K562 (cell line): Measurements from ENCODE around the gene EPHA2. TPM values are rescaled to one million over a fixed set of nuclear protein-coding genes. Genes with fewer than 3 reads are reported as not detected.

Experiments used
- CEBPG ChIP-seq, 3 experiments: fragments of 200-800 bp in 1 of 3; sonication (Bioruptor generic) in 1 of 3; sonication (generic) in 1 of 3; formaldehyde crosslinking in 1 of 3; IDR thresholded peaks in 2 of 3; conservative IDR thresholded peaks in 1 of 3; 2 replicates each; pipeline versions ENCODE4 v1.6.1 to v1.8.0; 2016 to 2022; ENCODE audit warnings: missing compliant biosample characterization in 2 of 3, missing genetic modification characterization in 2 of 3, mild to moderate bottlenecking in 1 of 3, missing genetic modification reagents in 1 of 3
- DIDO1 ChIP-seq: fragments of 450-650 bp; IDR thresholded peaks from 2 replicates; pipeline ENCODE4 v1.6.1; 2016; ENCODE audit warnings: low read depth, missing biosample characterization, missing genetic modification characterization
- STAG1 ChIP-seq: sonication (generic); formaldehyde crosslinking; IDR thresholded peaks from 2 replicates; pipeline ENCODE4 v1.5.0; 2020; ENCODE audit warnings: missing genetic modification reagents, borderline replicate concordance
- TAF7 ChIP-seq: fragments of 450-650 bp; IDR thresholded peaks from 2 replicates; pipeline ENCODE4 v1.6.1; 2016; ENCODE audit warnings: missing genetic modification characterization, missing compliant biosample characterization
- ZFPM2 ChIP-seq: fragments of 250-450 bp; sonication (Bioruptor Pico); IDR thresholded peaks from 2 replicates; pipeline ENCODE4 v1.5.1; 2022; ENCODE audit warnings: mild to moderate bottlenecking
- polyA plus RNA-seq, 8 experiments: library from polyadenylated mRNA; depleted of rRNA in 4 of 8; stranded (reverse) in 5 of 8; unstranded in 3 of 8; fragments of >200 nt; fragmentation: Nextera tagmentation in 2 of 8; fragmentation: Illumina TruSeq in 1 of 8; extraction: Ambion mirVana in 2 of 8; extraction: Trizol in 1 of 8; gene quantifications; 2 replicates each; pipeline versions ENCODE4 v1.2.1 to v1.2.3, GENCODE V29; 2011 to 2014; ENCODE audit warnings: inconsistent platforms in 1 of 8, missing spikeins in 1 of 8
- total RNA-seq, 7 experiments: library from RNA; depleted of rRNA in 6 of 7; stranded (reverse); fragments of >200 nt in 6 of 7; fragmentation: Illumina TruSeq in 2 of 7; extraction: Trizol in 2 of 7; gene quantifications; 2 replicates each; pipeline versions ENCODE4 v1.2.1 to v1.2.3, GENCODE V29; 2011 to 2021; ENCODE audit warnings: low replicate concordance in 1 of 7
- TF ChIP-seq, protein P1 (sequence below): fragments of 450-650 bp; formaldehyde crosslinking; IDR thresholded peaks from 2 replicates; pipeline ENCODE4 v1.4.0; 2020; ENCODE audit warnings: mild to moderate bottlenecking, mixed read lengths
- TF ChIP-seq, protein P2 (sequence below): fragments of 450-650 bp; IDR thresholded peaks from 2 replicates; pipeline ENCODE4 v1.6.1; 2016; ENCODE audit warnings: low read depth
- TF ChIP-seq, protein P3 (sequence below): fragments of 450-650 bp; IDR thresholded peaks from 2 replicates; pipeline ENCODE4 v1.6.1; 2016
- TF ChIP-seq, protein P4 (sequence below): sonication (generic); formaldehyde crosslinking; IDR thresholded peaks from 2 replicates; pipeline ENCODE4 v1.8.0; 2022; ENCODE audit warnings: mild to moderate bottlenecking, missing genetic modification reagents, borderline replicate concordance
- TF ChIP-seq, protein P5 (sequence below): sonication (generic); formaldehyde crosslinking; IDR thresholded peaks from 2 replicates; pipeline ENCODE4 v1.8.0; 2022; ENCODE audit warnings: mild to moderate bottlenecking, missing genetic modification reagents

EPHA2 gene
- total and polyA plus RNA-seq, 9 of the 15 experiments (the other 6 are each of a cell fraction or from before 2014, with no cell fraction given) = 0.04 to 0.40 (median 0.07) TPM; not detected in 4

DNA sequence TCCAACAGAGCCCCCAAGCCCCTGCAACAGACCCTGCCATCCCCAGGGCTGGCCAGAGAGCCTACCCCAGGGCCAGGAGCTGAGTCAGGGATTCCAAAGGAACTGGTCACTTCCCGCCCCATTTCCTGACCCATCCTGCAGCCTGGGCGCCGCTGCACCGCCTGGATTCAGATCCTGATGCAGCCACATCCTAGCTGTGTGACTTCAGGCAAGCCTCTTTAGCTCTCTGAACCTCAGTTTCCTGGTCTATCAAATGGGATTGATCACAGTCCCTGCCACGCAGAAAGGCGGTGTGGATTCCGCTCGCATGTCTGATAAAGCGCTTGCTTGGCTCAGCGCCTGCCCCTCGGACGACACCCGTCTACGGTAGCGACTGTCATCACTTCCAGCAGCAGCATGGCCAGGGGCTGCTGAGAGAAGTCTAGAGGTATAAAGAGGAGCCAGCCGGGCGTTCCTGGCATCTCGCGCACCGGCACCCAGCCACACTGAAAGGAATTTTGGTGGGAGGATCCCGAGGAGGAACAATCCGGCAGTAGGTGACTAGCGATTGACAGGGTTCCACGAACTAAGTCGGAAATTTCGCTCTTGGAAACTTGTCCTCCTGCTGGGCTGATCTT lies 10.1 kb downstream of the EPHA2 start (continued):
- TF ChIP-seq DIDO1 (no peak), TAF7 (no peak), CEBPG (CRISPR knock-in tag; IDR thresholded peaks at IDR 0.05) (peak; percentile 51; the same call in 1 of the 2 replicates), CEBPG (tag; conservative IDR thresholded peaks at IDR 0.05 in 1 of 2, IDR thresholded peaks at IDR 0.05 in 1 of 2) (no peak), ZFPM2 (CRISPR knock-in tag) (no peak), STAG1 (CRISPR knock-in tag) (no peak)
- TF ChIP-seq, protein P1, sequence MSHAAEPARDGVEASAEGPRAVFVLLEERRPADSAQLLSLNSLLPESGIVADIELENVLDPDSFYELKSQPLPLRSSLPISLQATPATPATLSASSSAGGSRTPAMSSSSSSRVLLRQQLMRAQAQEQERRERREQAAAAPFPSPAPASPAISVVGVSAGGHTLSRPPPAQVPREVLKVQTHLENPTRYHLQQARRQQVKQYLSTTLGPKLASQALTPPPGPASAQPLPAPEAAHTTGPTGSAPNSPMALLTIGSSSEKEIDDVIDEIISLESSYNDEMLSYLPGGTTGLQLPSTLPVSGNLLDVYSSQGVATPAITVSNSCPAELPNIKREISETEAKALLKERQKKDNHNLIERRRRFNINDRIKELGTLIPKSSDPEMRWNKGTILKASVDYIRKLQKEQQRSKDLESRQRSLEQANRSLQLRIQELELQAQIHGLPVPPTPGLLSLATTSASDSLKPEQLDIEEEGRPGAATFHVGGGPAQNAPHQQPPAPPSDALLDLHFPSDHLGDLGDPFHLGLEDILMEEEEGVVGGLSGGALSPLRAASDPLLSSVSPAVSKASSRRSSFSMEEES = no peak
- TF ChIP-seq, protein P2, sequence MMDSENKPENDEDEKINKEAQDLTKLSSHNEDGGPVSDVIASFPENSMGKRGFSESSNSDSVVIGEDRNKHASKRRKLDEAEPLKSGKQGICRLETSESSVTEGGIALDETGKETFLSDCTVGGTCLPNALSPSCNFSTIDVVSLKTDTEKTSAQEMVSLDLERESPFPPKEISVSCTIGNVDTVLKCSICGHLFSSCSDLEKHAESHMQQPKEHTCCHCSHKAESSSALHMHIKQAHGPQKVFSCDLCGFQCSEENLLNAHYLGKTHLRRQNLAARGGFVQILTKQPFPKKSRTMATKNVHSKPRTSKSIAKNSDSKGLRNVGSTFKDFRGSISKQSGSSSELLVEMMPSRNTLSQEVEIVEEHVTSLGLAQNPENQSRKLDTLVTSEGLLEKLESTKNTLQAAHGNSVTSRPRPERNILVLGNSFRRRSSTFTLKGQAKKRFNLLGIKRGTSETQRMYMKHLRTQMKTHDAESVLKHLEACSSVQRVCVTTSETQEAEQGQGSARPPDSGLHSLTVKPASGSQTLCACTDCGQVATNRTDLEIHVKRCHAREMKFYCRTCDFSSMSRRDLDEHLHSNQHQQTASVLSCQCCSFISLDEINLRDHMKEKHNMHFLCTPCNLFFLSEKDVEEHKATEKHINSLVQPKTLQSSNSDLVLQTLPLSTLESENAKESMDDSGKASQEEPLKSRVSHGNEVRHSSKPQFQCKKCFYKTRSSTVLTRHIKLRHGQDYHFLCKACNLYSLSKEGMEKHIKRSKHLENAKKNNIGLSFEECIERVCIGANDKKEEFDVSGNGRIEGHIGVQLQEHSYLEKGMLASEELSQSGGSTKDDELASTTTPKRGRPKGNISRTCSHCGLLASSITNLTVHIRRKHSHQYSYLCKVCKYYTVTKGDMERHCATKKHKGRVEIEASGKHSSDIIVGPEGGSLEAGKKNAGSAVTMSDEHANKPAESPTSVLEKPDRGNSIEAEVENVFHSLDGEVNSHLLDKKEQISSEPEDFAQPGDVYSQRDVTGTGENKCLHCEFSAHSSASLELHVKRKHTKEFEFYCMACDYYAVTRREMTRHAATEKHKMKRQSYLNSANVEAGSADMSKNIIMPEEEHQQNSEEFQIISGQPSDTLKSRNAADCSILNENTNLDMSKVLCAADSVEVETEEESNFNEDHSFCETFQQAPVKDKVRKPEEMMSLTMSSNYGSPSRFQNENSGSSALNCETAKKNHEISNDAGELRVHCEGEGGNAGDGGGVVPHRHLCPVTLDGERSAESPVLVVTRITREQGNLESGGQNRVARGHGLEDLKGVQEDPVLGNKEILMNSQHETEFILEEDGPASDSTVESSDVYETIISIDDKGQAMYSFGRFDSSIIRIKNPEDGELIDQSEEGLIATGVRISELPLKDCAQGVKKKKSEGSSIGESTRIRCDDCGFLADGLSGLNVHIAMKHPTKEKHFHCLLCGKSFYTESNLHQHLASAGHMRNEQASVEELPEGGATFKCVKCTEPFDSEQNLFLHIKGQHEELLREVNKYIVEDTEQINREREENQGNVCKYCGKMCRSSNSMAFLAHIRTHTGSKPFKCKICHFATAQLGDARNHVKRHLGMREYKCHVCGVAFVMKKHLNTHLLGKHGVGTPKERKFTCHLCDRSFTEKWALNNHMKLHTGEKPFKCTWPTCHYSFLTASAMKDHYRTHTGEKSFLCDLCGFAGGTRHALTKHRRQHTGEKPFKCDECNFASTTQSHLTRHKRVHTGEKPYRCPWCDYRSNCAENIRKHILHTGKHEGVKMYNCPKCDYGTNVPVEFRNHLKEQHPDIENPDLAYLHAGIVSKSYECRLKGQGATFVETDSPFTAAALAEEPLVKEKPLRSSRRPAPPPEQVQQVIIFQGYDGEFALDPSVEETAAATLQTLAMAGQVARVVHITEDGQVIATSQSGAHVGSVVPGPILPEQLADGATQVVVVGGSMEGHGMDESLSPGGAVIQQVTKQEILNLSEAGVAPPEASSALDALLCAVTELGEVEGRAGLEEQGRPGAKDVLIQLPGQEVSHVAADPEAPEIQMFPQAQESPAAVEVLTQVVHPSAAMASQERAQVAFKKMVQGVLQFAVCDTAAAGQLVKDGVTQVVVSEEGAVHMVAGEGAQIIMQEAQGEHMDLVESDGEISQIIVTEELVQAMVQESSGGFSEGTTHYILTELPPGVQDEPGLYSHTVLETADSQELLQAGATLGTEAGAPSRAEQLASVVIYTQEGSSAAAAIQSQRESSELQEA = no peak
- TF ChIP-seq, protein P3, sequence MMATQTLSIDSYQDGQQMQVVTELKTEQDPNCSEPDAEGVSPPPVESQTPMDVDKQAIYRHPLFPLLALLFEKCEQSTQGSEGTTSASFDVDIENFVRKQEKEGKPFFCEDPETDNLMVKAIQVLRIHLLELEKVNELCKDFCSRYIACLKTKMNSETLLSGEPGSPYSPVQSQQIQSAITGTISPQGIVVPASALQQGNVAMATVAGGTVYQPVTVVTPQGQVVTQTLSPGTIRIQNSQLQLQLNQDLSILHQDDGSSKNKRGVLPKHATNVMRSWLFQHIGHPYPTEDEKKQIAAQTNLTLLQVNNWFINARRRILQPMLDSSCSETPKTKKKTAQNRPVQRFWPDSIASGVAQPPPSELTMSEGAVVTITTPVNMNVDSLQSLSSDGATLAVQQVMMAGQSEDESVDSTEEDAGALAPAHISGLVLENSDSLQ = peak; percentile 77
- TF ChIP-seq, protein P4, sequence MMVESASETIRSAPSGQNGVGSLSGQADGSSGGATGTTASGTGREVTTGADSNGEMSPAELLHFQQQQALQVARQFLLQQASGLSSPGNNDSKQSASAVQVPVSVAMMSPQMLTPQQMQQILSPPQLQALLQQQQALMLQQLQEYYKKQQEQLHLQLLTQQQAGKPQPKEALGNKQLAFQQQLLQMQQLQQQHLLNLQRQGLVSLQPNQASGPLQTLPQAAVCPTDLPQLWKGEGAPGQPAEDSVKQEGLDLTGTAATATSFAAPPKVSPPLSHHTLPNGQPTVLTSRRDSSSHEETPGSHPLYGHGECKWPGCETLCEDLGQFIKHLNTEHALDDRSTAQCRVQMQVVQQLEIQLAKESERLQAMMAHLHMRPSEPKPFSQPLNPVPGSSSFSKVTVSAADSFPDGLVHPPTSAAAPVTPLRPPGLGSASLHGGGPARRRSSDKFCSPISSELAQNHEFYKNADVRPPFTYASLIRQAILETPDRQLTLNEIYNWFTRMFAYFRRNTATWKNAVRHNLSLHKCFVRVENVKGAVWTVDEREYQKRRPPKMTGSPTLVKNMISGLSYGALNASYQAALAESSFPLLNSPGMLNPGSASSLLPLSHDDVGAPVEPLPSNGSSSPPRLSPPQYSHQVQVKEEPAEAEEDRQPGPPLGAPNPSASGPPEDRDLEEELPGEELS = no peak
- TF ChIP-seq, protein P5, sequence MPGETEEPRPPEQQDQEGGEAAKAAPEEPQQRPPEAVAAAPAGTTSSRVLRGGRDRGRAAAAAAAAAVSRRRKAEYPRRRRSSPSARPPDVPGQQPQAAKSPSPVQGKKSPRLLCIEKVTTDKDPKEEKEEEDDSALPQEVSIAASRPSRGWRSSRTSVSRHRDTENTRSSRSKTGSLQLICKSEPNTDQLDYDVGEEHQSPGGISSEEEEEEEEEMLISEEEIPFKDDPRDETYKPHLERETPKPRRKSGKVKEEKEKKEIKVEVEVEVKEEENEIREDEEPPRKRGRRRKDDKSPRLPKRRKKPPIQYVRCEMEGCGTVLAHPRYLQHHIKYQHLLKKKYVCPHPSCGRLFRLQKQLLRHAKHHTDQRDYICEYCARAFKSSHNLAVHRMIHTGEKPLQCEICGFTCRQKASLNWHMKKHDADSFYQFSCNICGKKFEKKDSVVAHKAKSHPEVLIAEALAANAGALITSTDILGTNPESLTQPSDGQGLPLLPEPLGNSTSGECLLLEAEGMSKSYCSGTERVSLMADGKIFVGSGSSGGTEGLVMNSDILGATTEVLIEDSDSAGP (CRISPR knock-in tag) = no peak
